HG03354 (cell line): ENCODE measurements around the gene ALPL.
"Not testable (repeated sequence)": the region's sequence is repeated elsewhere in the genome, so short reads cannot be mapped to it uniquely, and the experiment has no call there.

Source experiments
- ATAC-seq: cut with Tn5 transposase; IDR thresholded peaks from one replicate; pipeline ENCODE4 v1.9.1; 2021; ENCODE audit warnings: mild to moderate bottlenecking; ENCODE audit not compliant: unreplicated experiment, poor library complexity, severe bottlenecking

ALPL gene

DNA sequence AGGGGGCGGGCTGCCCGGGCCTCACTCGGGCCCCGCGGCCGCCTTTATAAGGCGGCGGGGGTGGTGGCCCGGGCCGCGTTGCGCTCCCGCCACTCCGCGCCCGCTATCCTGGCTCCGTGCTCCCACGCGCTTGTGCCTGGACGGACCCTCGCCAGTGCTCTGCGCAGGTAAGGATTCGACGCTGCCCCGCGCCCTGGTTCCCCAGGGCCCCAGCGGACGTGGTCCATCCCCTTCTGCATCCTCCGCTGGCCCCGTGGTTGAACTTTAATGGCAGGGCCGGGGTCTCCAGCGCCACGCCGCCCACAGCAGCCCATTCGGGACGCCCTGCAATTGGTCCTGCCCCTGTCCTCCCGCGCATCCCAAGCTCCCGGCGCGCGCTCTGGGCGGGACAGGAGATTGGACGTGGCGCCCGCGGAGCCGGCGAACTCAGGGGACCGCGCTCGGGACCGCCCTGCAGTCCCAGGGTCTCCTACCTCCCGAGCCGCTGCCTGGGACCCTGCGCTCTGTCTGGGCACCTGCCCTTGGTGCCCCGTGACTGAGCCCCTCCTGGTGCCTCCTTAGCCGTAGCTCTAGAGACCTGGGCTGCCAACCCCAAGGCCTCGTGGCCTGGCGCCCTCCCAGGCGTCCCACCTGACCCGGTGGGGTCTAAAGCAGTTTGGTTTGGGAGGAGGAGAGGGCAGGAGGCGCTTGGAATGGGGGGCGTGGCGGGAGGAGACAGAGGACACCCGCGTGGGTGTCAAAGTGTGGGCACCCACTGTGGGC lies at the start of gene ALPL:
TSS of gene ALPL (plus strand) at position 73 of the 762 bp plus-strand sequence. CDS start 44,659 bp downstream, outside the sequence.
- no peak for ATAC-seq

DNA sequence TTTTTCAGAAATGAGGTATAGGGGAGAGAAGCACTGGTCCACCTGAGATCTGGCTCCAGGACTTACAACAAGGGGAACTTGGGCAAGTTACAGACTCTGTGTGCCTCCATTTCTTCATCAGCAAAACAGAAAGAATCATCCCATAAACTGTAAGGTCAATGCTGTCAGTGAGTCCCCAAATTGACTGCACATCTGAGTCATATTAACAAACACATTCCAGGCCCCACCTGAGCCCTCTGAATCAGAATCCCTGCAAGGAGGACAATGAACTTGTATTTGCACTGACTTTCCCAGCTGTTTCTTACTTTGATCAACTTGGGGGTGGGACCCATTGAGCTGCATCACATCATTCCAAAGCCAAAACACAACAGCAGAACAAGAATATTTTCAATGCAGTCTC lies 44.1 kb upstream of the ALPL start:
- ATAC-seq: not testable (repeated sequence)

DNA sequence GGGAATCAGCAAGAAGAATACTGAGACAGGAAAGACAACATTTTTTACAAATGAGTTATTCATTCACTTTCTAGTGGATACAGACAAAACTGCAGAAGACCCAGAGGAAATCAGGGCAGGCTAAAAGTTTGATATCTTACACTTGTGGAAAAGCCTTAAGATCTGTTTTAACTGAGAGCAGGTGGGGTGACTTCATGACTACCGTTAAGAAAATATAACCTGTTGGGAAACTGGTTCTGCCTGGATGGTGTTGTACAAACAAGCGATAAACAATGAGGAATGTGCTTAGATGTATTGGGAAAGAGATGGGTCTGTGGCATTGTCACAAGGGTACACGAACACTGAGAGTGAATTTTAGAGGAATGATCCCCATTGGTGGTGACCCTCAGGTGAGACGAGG lies 41.3 kb upstream of the ALPL start:
- ATAC-seq: not testable (repeated sequence)

DNA sequence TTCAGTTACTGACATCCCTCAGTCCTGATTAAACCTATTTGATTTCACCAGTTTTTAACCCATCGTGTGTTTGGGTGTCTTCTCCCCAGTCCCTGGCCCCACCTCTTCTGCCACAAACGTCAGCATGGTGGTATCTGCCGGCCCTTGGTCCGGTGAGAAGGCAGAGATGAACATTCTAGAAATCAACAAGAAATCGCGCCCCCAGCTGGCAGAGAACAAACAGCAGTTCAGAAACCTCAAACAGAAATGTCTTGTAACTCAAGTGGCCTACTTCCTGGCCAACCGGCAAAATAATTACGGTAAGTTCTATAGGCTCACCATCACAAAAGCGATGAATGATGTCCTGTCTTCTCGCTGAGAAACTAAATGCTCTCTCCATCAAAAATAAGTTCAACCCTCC lies 40.6 kb upstream of the ALPL start:
- ATAC-seq: no peak

DNA sequence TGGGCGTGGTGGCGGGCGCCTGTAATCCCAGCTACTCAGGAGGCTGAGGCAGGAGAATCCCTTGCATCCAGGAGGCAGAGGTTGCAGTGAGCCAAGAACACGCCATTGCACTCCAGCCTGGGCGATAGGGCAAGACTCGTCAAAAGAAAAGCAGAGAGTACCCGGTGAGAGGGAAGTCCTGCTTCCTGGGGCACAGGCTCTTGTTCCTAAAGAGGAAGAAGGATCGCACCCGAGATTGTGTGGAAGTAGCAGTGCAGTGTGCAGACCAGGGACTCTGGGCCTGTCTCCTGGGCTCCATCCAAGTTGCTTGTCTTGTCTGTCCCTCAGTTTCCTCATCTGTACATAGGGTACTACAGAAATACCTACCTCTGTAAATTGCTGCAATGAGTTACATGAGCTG lies 39.6 kb upstream of the ALPL start:
- no peak for ATAC-seq

DNA sequence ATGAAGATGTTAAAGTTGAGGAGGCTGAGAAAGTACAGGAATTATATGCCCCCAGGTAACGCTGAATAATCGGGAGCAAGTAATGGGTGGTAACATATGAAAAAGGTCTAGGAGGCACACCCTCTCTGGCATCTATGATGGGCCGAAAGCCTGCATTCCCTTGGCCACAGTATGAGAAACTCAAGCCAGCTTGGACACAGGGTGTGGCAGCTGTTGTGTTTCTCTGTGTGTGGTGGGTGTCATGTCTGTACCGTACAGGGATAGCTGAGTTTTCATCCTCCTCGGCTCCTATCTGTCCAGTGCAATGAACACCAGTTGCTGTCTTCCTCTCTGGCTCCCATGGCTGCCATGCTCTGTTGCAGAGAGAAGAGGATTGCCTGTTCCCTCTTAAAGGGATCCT lies 36.4 kb upstream of the ALPL start:
- ATAC-seq: no peak

DNA sequence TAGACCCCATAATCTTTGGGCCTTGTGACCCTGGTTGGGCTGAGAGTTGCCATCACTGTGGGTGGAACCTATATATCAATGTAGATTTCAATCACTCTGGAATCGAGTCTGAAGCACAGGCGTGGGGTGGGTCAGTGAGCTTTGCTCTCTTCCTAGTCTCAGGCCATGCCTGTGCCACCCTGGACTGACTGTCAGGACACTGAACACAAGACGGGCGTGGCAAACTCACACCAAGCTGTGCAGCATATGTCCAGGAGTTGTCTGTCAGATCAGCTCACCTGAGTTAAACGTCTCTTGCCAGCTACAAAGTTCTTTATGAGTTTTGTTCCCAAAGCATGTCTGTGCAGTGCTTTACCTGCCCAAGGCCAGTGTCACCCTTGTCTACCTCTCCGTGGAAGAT lies 30.9 kb upstream of the ALPL start:
- ATAC-seq: no peak

DNA sequence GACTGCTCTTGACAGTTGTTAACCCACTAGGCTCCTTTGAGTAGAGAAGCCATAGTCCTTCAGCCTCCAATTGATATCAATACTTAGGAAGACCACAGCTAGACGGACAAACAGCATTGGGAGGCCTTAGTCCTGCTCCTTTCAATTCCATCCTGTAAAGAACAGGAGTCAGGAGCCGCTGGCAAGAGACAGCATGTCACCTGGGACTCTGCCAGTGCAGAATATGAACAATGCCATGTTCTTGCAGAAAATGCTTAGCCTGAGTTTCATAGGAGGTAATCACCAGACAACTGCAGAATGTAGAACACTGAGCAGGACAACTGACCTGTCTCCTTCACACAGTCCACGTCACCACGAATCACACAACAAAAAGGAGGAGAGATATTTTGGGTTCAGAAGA lies 25.3 kb upstream of the ALPL start:
- ATAC-seq: not testable (repeated sequence)

DNA sequence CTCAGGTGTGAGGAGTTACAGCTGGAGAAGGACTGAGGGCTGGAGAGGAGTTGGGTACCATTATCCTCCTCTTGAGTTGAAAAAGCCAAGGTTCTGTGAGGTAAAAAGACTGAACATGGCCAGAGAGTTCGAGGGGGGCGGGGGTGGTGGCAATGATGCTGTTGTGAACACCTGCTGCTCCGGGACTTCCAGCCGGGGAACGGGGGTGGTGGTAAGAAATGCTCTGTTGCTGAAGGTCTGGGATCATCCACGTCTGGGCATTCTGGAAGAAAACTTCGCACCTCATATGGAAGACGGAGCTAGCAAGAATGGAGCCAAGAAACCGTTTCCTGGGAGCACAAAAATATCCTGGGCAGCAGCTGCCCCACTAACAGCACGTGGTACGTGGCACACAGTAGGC lies 20.1 kb upstream of the ALPL start:
- no peak for ATAC-seq

DNA sequence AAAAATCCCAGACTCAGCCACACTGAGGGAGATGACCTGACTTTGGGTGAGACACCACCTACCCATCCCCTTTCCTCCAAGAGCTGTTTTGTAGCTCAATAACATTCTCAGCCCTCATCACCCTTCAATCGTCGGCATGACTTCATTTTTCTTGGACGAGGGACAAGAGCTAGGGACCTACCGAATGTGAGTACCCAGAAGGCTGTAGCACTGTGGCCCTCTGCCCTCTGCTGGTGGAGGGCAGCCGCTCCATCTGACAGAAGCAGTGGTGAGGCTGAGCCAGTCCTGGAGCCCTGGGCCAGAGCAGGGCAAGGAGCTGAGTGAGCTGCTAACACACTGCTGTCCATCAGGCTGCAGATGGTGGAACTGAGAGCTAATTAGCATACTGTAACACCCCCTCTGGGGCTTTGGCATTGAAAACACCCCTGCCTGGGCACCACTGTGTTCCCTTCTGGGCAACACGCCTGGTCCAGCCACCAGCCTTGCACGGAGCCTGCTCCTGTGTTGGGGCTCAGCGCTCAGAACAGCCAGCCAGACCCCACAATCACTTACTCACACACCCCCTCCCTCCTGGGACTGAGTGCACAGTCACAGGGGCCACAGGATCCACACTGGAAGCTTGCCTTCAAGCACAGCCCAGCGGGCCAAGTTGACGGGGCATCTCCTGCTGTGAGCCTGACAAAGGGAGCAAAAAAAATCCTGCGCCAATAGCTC lies 18.3 kb upstream of the ALPL start:
- no peak for ATAC-seq

DNA sequence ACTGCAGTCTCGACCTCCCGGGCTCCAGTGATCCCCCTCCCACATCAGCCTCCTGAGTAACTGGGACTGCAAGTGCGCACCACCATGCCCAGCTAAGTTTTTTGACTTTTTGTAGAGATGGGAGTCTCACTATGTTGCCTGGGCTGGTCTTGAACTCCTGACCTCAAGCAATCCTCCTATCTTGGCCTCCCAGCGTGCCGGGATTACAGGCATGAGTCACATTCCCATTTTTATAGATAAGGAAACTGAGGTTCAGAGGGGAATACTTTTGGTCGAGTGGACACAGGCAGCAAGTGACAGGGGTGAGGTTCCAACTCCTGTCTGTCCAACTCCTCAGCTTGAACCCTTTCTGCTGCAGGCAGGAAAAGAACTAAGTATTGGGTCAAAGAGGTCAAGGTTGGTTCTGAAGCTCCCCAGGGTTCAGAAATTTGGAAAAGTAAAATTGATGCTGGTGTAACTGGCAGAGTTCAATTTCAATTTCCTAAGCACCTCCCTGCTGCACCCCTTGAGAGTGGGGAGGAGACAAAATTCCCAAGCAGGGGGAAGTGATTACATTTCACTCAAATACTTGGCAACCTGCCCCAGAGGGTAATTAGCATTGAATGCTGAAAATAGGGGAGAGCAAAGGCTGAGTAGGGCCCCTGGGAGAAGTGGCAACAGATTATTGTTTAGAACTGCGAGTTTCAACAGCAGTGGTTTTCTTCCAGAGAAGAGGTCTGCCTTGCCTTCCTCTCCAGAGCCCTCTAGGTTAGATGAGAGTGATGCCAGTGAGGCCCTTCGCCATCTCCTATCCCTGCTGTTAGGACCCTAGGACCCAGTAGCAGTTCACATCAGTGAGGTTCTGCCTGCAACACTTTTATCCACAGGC lies 17.5 kb upstream of the ALPL start:
- no peak for ATAC-seq

DNA sequence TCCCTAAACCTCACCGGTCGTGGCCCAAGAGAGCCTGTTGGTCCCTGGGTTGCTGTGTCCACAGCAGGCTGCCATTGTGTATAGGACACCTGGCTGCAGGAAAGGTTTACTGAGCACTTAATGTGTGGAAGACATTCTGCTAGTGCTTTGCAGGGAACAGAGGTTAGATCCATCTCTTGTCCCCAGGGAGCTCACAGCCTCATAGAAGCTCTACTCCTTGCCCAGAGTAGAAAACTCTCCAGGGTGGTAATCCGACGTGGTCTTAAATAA lies 16.9 kb upstream of the ALPL start:
- ATAC-seq: no peak

DNA sequence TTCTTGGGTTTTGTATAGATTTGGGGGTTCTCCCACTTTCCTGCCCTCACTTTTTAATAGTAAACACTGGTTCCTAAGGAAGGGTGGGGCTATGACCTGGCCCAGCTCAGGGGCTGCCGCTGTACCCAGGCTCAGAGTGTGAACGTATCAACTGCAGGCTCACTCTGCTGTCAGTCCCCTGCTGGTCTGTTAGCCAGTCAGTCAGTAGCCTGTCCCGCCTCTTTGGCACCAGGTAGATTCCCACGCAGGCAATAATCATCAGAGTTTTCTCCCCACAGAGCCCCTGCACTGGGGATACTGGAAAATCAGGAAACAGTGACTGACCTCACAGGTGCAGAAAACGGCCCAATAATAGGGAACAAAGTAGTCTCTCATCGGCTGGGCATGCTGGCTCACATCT lies 15.0 kb upstream of the ALPL start:
- ATAC-seq: no peak

DNA sequence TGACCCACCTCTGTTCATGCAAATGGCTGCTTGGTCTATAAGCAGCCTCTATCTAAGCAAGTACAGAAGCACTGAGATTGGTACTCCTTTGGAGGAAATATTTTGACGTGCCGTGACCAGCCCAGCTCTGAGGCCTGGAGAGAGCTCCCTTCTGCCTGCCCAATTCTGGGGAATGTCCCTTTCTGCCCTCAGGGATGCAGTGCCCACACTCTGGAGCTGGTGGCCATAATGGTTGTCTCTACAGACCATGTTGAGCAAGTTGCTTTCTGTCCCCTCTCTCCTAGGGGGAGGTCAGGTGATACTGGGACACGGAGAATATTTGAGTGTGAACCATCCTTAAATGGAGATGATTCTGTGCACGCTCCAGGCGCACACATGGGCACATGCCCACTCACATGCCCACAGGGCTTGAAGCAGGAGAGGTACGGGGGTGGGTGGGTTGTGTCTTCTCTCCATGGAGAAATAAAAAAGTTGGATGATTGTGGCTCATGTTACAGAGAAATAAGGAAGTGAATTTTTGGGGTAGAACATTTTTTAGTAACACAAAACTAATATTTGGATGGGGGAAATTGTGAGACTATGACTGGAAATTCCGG lies 13.9 kb upstream of the ALPL start:
- ATAC-seq: no peak

DNA sequence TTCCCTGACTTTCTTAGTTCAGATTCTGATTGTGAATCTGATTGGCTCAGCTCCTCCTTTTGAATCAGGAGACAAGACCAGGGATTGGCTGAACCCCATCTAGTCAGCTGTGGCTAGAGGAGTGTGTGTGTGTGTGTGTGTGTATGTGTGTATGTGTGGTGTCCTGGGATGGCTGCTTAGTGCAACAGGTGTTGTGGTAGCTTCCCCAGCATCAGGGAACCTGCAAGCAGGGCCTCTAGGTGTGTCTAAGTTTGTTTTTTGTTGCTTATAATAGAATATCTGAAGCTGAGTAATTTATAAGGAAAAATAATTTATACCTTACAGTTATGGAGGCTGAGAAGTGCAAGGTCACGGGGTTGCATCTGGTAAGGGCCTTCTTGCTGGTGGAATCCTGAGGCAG lies 13.2 kb upstream of the ALPL start:
- ATAC-seq: no peak

DNA sequence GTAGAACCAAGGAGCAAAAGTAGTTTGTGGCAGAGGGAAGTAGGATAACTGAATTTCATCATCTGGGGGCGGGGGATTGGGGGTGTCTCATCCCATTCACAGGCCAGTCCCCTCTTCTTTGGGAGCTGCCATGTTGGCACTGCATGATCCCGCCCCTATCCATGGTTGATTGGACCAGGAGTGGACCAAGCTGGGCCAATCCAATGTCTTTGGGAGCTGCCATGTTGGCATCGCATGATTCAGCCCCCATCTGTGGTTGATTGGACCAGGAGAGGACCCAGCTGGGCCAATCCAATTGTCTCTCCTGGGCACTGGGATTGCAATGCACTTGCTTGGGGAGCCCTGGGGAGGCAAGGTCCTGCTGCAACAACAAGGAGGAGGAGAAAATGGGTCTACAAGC lies 12.3 kb upstream of the ALPL start:
- no peak for ATAC-seq

DNA sequence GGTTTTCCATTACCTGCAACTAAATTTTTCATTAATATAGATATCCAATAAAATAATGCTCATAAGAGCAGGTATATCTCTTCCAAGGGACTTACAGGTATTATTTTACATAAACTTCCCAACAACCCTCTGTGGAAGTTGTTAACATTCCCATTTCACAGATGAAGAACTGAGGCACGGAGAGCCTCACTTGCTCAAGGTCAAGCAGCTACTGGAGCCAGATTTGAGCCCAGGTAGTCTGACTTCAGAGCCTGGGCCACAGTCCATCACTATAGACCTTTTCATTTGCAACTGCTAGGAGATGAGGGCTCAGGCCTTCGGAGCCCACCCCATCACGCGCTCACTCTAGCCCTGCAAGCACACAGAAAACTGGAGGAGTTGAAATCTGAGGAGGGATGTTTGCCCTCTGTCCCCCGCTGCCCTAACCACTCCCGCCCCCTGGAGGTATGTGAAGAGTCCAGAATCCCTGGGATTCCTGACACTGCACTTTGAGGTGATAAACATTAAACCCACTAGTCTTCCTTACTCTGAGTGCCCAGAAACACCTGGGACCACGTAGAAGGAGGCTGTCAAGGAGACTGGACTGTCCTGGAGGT lies 11.7 kb upstream of the ALPL start:
- ATAC-seq: no peak

DNA sequence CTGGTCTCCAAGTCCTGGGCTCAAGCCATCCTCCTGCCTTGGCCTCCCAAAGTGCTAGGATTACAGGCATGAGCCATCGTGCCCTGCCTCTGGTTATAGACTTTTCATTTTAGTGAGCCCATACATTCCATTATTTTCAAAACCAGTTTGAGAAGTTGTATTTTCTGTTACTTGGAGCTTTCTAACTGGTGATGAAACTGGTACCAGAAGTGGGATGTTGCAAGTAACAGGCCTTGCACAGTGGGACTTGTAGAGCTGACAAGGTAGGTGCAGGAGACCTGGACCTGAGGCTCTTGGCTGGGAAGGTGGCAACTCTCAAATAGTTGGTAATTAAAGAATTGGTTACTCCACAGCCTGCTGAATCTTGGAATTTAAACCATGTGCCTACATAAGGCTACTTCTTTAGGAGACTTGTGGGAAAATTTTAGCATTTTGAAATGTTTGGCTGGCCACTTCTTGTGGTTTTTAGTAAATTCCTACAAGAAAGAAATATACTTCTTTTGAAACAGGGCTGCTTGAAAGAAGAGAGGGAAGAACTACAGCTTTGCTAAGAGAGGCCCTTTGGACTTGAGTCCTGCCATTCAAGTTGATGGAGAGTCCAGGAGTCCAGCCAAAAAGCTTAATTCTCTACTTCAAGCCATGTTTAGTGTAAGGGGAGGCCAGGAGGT lies 9.8 kb upstream of the ALPL start:
- no peak for ATAC-seq

DNA sequence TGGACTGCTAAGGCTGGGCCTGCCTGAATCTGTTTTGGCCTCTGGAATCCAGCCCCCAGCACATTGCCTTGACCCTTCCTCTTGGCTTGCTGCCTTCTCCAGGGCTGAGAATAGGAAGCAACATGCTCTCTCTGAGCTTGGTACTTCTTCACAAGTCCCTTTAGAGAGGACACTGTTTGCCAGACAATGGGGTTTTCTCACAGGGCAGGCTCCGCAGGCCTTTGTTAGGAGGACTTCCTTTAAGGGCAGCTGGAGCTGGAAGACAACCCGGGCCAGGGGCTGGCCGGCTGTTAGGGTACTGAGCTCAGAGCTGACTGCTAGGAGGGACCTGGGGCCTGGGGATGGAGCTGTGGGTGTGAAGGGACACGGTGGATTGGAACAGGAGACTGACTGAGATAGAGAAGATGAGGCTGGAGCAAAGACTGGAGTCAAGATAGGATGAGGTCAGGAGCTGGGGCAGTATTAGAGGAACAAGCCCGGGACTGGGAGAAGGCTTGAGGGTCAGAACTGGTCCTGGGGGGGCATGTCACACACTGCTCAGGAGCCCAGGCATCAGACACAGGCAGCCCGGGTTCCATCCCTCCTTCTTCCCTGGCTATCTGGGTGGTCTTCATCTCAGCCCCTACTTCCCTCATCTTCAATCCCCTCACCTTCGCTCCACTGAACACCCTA lies 5.4 kb upstream of the ALPL start:
- ATAC-seq: no peak
